ENCODE results near the gene FAM240B.

Gene FAM240B

DNA sequence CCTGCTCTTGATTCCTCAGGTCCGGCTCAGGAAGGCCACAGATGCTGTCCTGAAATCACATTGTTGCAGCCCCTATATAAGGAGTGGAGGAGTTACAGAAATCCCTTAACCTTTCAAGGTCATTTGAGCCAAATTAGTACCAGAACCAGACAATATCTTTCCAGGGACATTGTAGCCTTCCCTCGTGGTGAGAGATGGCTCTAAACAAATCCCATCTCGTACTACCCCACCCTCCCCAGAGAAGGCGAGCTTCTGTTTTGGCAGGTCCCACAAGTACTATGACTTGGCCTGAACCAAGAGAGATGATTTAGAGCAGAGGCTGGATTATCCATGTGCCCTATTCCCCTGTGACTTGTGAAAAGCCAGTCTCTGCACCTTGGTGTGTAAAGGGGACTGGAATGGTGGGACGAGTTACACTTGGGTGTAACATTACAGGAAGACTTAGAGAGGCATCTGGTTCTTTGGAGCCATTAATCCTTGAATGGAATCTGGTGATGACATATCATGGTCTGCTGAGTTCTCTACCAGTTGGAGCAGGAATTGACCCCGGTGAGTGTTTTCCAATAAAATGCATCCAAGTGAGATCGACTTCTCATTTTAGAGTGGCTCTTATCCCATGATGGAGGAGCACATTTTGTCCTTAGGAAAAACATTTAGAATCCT, at the start of gene FAM240B:
FAM240B (minus strand) TSS at position 51 of the 663 bp plus-strand sequence. CDS start 16,134 bp downstream, outside the sequence.
- no peak for DNase-seq

DNA sequence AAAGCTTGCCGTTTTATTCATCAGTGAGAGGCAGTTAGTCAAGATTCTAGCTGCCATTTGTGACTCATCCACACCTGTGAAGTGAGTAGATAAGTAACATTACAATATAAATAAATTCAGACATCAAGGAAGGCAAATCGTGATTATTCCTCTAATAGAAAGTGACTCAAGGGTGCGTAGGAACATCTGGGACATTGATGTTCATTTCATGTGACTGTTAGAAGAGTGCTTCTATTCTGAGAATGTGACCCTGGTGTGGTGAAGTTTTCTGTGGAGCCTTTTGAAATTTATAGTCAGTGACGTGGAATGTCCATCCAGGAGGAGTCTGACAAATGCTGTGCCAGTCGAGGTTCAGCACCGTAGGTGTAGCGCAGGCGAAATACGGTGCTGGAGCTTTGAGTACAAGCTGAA, 48.4 kb upstream of the FAM240B start:
- DNase-seq, result no peak

- no peak for DNase-seq
Observed at GRCh38 chr9:38765101-38765500, 45.2 kb upstream of the FAM240B start.

- DNase-seq, result no peak
Observed at GRCh38 chr9:38761999-38762398, 42.1 kb upstream of the FAM240B start.

DNA sequence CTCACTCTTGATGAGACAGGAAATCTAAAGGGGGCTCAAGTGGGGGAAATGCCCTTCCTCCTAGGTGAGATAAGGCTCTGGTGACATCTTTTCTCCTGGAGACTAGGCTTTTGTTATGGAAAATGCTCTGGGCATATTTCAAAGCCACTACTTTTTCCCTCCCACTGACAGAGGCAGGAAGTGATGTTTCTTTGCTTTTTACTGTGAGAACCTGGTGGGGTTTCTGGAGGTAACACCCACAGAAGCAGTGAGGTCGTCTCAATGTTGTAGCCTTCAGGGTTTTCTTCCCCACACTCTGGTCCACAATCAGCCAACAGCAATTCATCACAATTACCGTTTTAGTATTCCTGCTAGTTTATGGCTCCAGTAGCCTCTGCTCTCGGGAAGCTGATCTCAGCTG, 41.4 kb upstream of the FAM240B start:
- no peak for DNase-seq

GRCh38 chr9:38756702-38757101, 36.8 kb upstream of the FAM240B start:
- DNase-seq, result no peak

GRCh38 chr9:38747941-38748340, 28.0 kb upstream of the FAM240B start:
- DNase-seq, result no peak

DNA sequence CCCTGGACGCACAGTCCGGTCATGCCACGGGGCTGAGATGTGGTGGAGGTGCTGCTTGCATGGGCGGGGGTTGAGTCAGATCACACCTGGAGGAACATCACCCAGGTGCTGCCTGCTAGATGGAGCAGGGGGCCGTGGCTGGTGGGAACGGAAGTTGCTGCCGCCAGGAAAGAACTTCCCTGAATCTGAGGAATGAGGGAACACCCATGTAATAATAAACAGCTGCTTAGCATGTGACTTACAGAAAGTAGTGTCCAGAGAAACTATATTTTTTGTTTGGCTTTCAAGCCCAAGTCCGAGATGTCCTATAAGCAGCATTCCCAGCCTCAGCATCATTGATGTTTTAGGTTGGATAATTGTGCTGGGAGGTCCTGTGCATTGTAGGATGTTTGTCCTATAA, 27.1 kb upstream of the FAM240B start:
- no peak for DNase-seq

DNA sequence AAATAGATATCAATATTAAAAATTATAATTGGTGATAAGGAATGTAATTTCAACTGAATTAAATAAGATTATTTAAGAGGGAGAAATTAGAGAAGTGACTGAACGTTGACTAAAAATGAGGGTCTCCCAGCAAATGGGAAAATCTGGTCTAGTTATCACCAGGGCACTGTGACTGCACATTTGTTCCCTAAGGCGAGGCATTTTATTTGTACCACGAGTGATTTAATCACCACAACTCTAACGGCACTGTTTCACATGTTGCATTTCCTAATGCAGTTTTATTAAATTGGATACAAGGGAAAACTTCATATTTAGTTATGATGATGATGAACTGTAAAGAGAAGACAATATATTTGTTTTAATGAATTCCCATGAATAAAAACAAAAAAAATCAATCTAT, 26.4 kb upstream of the FAM240B start:
- no peak for DNase-seq

DNA sequence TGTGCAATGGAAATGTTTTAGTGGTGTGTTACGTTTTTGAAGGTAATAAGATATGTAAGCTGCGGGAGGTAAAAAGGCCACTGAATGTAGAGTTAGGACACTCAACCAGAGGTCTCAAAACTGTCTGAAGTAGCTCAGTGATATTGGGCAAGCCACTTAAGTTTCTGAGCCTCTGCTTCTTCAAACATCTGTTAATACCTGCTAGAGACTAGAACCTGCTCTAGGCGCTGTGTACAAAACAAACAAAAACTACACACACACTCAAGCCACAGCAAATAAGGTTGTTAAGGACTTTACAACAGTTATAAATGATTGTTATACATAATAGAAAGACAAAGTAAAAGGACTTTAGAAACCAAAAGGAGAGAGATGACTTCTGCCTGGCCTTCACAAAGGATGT, 24.6 kb upstream of the FAM240B start:
- no peak for DNase-seq

DNA sequence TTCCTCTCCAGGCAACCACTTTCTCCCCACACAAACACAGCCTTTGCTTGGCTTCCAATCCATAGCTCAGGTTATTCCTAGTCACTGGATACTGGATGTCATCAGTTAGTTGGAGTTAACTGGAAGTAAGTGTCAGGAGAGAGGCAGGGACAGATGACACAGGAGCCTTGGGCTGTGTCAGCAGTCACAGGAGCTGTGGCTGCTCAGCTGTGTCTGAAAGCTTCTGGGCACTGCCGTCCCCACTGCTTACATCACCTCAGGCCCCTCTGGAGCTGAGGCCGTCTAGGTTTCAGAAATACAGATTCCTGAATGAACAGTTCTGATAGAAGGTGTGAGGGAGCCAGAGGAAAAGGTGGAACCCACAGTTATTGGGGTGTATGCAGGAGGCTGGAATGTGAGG, 17.3 kb upstream of the FAM240B start:
- DNase-seq, result no peak

DNA sequence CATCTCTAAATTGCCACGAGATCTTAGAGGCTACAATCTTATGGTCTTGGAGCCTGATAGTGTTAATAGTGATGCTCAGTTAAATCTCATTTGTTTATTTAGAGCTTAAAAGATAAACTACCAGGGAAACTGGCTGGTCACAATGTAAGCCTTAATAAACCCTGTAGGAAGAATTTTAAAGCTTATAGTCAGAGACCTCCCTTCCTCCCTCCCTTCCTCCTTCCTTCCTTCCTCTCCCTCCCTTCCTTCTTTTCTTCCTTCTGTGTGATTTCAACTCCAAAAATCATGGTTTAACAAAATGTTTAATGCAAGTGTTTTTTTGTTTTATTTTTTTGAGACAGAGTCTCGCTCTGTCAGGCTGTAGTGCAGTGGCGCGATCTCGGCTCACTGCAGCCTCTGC, 14.9 kb upstream of the FAM240B start:
- DNase-seq, result no peak

DNA sequence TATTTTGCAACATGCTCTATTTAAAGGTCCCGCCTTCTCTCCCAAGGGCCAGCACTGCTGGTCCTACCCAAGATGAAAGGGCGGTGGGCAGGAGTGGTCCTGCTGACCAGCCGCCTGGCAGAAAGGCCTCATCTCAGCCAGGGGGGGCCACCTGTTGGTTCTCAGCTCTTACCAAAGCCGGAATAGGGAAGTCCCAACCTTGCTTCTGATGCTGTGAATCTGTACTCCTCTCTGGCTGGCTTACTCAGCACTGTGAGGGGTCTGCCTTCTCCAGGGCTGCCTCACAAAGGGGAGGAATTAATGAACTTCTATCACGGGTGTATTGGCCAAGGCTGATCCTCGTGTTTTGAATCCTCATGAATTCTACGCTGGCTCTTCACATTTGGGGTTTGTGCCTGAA, 13.6 kb upstream of the FAM240B start:
- DNase-seq, result no peak

- DNase-seq, result no peak
Observed at GRCh38 chr9:38732885-38733284, 13.0 kb upstream of the FAM240B start.

GRCh38 chr9:38727497-38728001, 7.6 kb upstream of the FAM240B start:
- DNase-seq, result no peak

DNA sequence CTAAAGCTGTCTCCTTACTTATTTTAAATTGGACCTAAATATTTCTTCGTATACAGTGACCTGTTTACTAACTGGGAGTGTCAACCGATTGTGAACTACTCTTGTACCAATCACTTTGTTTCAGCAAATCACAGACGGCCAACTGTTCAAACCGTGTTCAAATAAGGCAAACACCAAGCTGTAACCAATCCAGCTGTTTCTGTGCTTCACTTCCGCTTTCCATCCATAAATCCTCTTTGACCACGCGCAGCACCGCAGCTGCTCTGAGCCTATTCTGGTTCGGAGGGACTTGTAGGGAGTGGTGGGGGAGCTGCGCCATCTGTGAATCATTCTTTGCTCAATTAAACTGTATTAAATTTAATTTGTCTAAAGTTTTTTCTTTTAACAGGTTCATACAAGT, 4.8 kb upstream of the FAM240B start:
- DNase-seq, result no peak

DNA sequence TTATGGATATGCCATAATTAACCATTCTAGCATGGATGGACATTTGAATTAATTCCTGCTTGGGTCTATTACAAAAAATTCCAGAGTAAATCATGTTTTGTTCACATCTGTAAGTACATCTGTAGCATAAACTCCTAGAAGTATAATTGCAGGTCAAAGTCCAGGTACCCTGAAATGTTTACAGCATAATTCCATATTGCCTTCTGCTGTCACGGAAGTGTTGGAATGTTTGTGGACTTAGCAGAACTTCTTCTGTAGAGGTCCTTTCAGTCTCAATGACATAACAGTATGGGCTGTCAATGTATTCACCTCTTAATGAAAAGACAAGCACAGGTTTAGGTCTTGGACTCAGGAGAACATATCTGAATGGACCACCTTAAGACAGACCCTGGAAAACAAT, 1.8 kb downstream of the FAM240B start:
- no peak for DNase-seq

- DNase-seq, result no peak
Observed at GRCh38 chr9:38715684-38716083, 4.2 kb downstream of the FAM240B start.

- DNase-seq, result peak; percentile 9
Observed at GRCh38 chr9:38713426-38713825, 6.5 kb downstream of the FAM240B start.

DNA sequence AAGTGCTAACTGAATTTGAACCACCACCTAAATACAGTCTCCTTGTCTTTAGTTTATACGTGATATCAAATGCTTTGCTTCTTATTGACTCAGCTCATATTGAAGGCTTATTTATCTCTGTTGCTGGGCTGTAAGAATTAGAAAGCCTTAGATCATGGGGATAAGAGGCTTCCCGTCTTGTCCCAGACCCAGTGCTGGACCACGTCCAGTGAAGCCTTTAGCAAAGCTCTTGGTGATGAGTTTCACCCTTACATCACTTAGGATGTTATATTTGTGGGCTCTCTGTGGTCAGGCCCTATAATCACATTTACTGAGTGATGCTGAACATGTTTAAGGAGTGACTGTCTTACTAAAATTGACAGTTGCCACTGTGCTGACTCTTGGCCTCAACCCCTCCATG, 11.2 kb downstream of the FAM240B start:
- DNase-seq, result no peak

DNA sequence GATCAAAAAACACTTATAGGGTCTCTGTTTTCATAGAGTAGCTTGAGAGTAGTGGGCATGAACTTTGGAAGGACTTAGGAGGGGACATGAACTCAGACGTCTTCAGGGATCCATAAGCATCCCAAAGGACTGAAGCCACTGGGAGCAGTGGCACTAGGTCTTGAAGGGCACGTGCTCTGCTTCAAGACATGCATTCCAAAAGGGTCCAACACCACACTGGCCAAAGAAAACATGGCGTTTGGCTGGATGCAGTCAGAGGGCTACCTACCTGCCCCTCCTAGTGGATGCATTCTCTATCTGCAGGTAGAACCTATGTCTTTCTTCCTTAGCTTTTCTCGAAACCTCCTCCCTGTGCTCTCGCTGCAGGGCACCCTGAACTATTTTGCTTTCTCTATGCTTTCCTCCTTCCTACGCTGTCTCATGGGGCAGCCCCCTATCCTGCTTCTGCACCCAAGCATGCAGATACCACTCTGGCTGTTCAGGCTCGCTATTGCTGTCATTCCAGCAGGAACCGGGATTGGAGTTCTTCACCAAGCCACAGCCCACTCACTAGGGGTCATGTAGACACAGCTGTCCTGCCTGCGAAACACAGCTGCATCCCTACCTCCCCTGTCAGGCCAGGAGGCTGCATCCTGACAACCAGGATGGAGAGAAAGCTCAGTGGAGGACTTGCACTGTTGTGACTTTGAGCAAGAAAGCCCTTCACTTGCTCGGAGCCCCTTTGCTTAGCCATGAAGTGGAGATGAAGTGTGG, 11.9 kb downstream of the FAM240B start:
- DNase-seq, result no peak

DNA sequence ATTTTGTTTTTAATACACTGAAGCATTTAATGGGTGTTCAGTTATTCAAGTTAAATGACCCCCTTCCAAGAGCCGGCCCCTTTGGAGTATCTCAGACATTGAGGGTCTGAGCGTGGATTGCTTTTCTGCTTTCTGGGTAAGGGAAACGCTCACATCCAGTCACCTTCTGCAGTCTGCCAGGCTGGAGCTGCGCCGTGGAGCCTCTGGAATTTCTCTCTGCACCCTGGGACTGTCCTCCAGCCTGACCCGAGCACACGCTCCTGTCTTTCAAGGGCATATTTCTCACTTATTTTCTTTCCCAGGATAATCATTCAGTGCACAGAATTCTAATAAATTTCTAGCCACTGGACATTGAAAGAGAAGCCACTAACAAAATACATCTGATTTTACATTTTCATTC, 13.4 kb downstream of the FAM240B start:
- DNase-seq, result no peak

DNA sequence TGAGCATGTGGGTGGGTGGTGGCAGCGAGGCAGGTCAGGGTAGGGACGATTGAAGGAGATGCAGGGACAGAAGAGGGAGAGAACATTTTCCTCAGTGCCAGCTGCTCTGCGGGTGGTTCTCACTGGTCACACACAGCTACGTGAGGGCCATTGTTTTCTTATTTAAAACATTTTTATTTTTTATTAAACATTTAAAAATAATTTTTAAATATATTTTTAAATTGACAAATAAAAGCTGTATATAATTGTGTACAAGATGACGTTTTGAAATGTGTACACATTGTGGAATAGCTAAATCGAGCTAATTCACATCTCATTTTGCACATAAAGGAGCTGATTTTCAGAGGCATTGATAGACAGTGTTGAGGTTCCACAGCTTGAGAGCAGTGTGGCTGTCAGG, 14.0 kb downstream of the FAM240B start:
- no peak for DNase-seq

- no peak for DNase-seq
Observed at GRCh38 chr9:38700695-38701094, 19.2 kb downstream of the FAM240B start.

DNA sequence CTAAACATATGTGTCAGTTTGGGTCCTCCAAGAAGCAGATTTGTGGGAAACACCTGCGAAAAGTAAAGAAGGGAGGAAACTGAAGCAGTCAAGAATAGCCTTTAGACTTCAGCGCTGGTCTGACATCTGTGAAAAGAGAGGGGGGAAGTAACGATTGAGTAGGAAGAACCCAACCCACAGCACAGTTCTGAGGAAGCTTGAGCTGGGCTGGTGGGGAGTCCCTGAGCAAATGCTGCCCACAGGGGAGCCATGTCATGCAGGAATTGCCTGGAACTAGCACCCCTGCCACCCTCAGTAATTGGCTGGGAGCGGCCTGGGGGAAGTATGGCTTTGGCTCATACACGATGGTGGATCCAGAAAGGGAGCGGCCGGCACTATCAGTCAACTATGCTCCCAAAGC, 20.6 kb downstream of the FAM240B start:
- DNase-seq, result no peak

Data from EL (cell line).